Osteoblast (primary cell): ENCODE results near the gene COQ5. TPM values are rescaled to one million over a fixed set of nuclear protein-coding genes. Genes with fewer than 3 reads are reported as not detected.

Experiments
- DNase-seq: peaks from one replicate; pipeline ENCODE4 v3.0.0; 2011; ENCODE audit warnings: low spot score, mixed read lengths; ENCODE audit not compliant: insufficient read length; ENCODE audit errors: missing footprints
- H2AFZ ChIP-seq: 2 replicates; pipeline ENCODE4 v1.6.0; 2011; ENCODE audit warnings: mild to moderate bottlenecking, low read length
- H3K27ac ChIP-seq: 2 replicates; pipeline ENCODE4 v1.5.1; 2011; ENCODE audit warnings: mild to moderate bottlenecking, low read depth, low read length, moderate library complexity
- H3K27me3 ChIP-seq: 2 replicates; pipeline ENCODE4 v1.6.0; 2012; ENCODE audit warnings: mild to moderate bottlenecking, control low read depth, inconsistent platforms, low read length, moderate library complexity; ENCODE audit not compliant: insufficient read depth
- H3K36me3 ChIP-seq: 2 replicates; pipeline ENCODE4 v1.5.1; 2011; ENCODE audit warnings: mild to moderate bottlenecking, low read length, control low read depth, moderate library complexity; ENCODE audit not compliant: insufficient read depth
- H3K4me1 ChIP-seq: 2 replicates; pipeline ENCODE4 v1.5.1; 2011; ENCODE audit warnings: mild to moderate bottlenecking, low read length, control low read depth, moderate library complexity; ENCODE audit not compliant: insufficient read depth
- H3K4me2 ChIP-seq: 2 replicates; pipeline ENCODE4 v1.6.0; 2011; ENCODE audit warnings: mild to moderate bottlenecking, low read length; ENCODE audit not compliant: insufficient read depth
- H3K4me3 ChIP-seq: fragments of 200-600 bp; sonication (generic); 3 replicates; pipeline ENCODE4 v1.5.1; 2012; ENCODE audit warnings: mild to moderate bottlenecking, low read length, inconsistent platforms; ENCODE audit not compliant: insufficient read depth
- H3K79me2 ChIP-seq: 2 replicates; pipeline ENCODE4 v1.6.0; 2012; ENCODE audit warnings: mild to moderate bottlenecking, low read length, control low read depth, inconsistent platforms; ENCODE audit not compliant: insufficient read depth
- H3K9me3 ChIP-seq: 2 replicates; pipeline ENCODE4 v1.5.1; 2011; ENCODE audit warnings: low read depth, low read length, control low read depth
- H4K20me1 ChIP-seq: 2 replicates; pipeline ENCODE4 v1.6.0; 2012; ENCODE audit warnings: mild to moderate bottlenecking, low read length, control low read depth; ENCODE audit not compliant: insufficient read depth
- total RNA-seq: library from RNA; depleted of rRNA; stranded (reverse); fragments of >200 nt; gene quantifications from 2 replicates; pipeline ENCODE4 v1.2.3, GENCODE V29; 2012
- TF ChIP-seq, protein P1 (sequence below): IDR thresholded peaks from 2 replicates; pipeline ENCODE4 v1.5.1; 2011; ENCODE audit warnings: mild to moderate bottlenecking, low read depth, low read length, moderate library complexity; ENCODE audit errors: extremely low read depth

The COQ5 gene
- total RNA-seq, 1 donor: 15.2 TPM

DNA sequence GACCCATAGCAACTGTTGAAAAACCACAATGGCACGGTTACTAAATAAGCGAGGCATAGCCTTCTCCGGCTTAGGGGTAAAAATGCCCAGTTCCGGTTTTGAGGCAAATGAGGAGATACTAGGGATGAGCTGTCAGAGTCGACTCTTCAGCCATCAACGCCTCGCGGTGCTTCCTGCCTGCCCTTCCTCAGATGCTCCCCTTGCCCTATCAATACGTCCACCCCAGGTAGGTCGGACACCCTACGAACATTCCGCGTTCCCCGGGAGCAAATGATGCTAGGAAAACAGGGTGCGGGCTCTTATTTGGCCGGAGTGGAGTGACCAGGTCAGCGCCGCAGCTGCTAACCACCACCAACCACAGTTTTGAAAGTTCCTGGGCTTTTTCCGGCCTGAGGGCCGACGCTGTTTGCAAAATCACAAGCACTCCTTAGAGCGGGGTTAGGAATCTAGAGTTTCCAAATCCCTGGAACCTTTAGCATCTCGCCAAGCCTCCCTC is 60.6 kb downstream of the COQ5 start:
- DNase-seq: peak; percentile 91
- Histone ChIP-seq H4K20me1 (peaks cover 39% of the 10 kb centered on the region), H2AFZ (peak overlapping the region; percentile 67), H3K9me3 (no peaks in the 10 kb centered on the region), H3K36me3 (peaks cover 35% of the 10 kb centered on the region), H3K79me2 (peaks cover 84% of the 10 kb centered on the region), H3K27ac (peak overlapping the region; percentile 77), H3K4me2 (peak overlapping the region; percentile 89), H3K4me1 (peaks cover 10% of the 10 kb centered on the region), H3K4me3 (peak overlapping the region; percentile 82), H3K27me3 (no peaks in the 10 kb centered on the region)
- TF ChIP-seq, protein P1, sequence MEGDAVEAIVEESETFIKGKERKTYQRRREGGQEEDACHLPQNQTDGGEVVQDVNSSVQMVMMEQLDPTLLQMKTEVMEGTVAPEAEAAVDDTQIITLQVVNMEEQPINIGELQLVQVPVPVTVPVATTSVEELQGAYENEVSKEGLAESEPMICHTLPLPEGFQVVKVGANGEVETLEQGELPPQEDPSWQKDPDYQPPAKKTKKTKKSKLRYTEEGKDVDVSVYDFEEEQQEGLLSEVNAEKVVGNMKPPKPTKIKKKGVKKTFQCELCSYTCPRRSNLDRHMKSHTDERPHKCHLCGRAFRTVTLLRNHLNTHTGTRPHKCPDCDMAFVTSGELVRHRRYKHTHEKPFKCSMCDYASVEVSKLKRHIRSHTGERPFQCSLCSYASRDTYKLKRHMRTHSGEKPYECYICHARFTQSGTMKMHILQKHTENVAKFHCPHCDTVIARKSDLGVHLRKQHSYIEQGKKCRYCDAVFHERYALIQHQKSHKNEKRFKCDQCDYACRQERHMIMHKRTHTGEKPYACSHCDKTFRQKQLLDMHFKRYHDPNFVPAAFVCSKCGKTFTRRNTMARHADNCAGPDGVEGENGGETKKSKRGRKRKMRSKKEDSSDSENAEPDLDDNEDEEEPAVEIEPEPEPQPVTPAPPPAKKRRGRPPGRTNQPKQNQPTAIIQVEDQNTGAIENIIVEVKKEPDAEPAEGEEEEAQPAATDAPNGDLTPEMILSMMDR: no peak

DNA sequence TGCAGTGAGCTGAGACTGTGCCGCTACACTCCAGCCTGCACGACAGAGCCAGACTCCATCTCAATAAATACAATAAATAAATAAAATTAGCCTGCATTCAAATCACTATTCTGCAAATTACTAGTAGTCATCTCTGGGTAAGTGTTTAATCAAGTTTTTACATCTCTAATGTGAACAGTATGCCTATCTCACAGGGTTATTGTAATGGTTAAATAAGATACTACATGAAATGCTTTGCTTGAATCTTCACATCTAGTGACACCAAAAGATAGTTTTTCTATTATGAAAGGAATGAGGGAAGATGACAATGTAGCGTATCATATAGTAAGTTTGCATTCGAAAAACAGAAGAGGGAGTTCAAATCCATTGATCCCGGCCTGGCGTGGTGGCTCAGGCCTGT is 61.5 kb downstream of the COQ5 start:
- TF ChIP-seq, protein P1: no peak
- Histone ChIP-seq H2AFZ (no peak overlapping the region), H3K9me3 (no peaks in the 10 kb centered on the region), H3K27ac (no peak overlapping the region), H4K20me1 (peaks cover 43% of the 10 kb centered on the region), H3K79me2 (peaks cover 83% of the 10 kb centered on the region), H3K4me1 (peaks cover 10% of the 10 kb centered on the region), H3K4me2 (peak overlapping the region; percentile 89), H3K36me3 (peaks cover 45% of the 10 kb centered on the region), H3K4me3 (no peak overlapping the region), H3K27me3 (no peaks in the 10 kb centered on the region)
- DNase-seq: peak; percentile 37

DNA sequence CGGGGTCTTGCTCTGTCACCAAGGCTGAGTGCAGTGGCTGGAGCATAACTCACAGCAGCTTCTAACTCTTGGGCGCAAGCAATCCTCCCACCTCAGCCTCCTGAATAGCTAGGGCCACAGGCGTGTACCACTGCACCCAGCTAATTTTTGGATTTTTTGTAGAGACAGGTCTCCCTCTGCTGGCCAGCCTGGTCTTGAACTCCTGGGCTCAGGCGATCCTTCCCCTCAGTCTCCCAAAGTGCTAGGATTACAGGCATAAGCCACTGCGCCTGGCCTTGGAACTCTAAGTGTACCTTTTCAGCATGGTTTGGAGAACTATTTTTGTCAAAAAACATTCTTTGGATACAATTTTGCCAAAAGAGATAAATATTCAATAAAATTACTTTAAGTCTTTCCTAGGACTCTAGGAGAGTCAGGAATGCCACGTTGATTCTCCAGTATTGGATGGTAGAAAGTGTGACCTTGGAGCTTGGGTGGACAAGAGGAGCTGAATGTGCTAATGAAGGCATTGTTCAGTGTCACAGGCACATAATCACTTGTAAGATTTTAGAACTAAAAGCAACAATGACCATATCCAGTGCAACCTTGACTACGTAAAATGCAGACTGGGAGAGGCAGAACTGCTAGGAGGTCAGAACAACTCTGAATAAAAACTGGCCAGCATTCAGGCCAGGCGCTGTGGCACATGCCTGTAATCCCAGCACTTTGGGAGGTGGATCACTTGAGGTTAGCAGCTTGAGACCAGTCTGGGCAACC is 62.2 kb downstream of the COQ5 start:
- Histone ChIP-seq H3K4me2 (no peak overlapping the region), H4K20me1 (peaks cover 44% of the 10 kb centered on the region)
- DNase-seq: no peak

DNA sequence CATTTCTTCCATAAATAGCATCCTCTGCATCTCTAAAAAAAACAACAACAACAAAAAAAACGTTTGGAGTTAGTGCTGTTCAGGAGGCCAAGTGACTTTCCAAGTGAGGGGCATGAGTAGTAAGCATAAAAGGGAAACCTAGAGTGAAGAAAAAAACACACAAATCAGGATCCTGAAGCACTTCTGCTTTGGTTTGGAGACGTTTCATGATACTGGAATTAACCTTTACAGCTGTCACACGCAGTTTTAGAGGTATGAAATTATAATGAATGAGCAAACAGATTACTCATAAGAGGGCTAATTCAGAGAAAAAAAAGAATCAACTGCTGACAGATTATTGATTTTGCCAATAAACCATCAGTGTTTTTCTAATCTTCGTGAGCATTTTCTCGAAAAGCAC is 63.2 kb downstream of the COQ5 start:
- Histone ChIP-seq H3K36me3 (peaks cover 61% of the 10 kb centered on the region), H3K4me3 (no peak overlapping the region), H3K9me3 (no peaks in the 10 kb centered on the region), H3K4me1 (peaks cover 10% of the 10 kb centered on the region), H3K27ac (no peak overlapping the region), H3K79me2 (peaks cover 84% of the 10 kb centered on the region), H4K20me1 (peaks cover 44% of the 10 kb centered on the region), H2AFZ (no peak overlapping the region), H3K4me2 (no peak overlapping the region), H3K27me3 (no peaks in the 10 kb centered on the region)
- DNase-seq: no peak
- TF ChIP-seq, protein P1: no peak

More for the DNA sequence above, 62.2 kb downstream of the COQ5 start:
- Histone ChIP-seq H3K4me1 (peaks cover 10% of the 10 kb centered on the region), H3K27me3 (no peaks in the 10 kb centered on the region), H3K4me3 (no peak overlapping the region), H3K9me3 (no peaks in the 10 kb centered on the region), H3K27ac (no peak overlapping the region), H2AFZ (no peak overlapping the region), H3K79me2 (peaks cover 84% of the 10 kb centered on the region), H3K36me3 (peaks cover 52% of the 10 kb centered on the region)
- TF ChIP-seq, protein P1: peak; percentile 78
